NCI-H2196 (cell line): Measurements from ENCODE around the gene SLIT1.

Source experiments
- DNase-seq: peaks from one replicate; lab custom pipeline; 2025; ENCODE audit not compliant: unreplicated experiment; lab: John Stamatoyannopoulos, UW

SLIT1 gene

GRCh38 chr10:97028832-97029178 is 157.0 kb downstream of the SLIT1 start:
- DNase-seq: no peak

GRCh38 chr10:97028126-97028831 is 157.5 kb downstream of the SLIT1 start:
- no peak for DNase-seq

- DNase-seq: no peak
Measured at GRCh38 chr10:97025613-97026242, 160.0 kb downstream of the SLIT1 start.

GRCh38 chr10:97024168-97025073 is 161.3 kb downstream of the SLIT1 start:
- DNase-seq: no peak

- no peak for DNase-seq
Measured at GRCh38 chr10:97023401-97024167, 162.2 kb downstream of the SLIT1 start.

- DNase-seq: no peak
Measured at GRCh38 chr10:97022616-97023015, 163.1 kb downstream of the SLIT1 start.

GRCh38 chr10:97020452-97021400 is 165.0 kb downstream of the SLIT1 start:
- no peak for DNase-seq

GRCh38 chr10:97019213-97019844 is 166.4 kb downstream of the SLIT1 start:
- no peak for DNase-seq

- no peak for DNase-seq
Measured at GRCh38 chr10:97018251-97019212, 167.2 kb downstream of the SLIT1 start.

GRCh38 chr10:97017474-97017903 is 168.3 kb downstream of the SLIT1 start:
- DNase-seq: no peak

GRCh38 chr10:97016728-97017473 is 168.9 kb downstream of the SLIT1 start:
- DNase-seq: no peak

GRCh38 chr10:97015240-97015639 is 170.5 kb downstream of the SLIT1 start:
- DNase-seq: no peak

GRCh38 chr10:97013983-97014382 is 171.8 kb downstream of the SLIT1 start:
- DNase-seq: no peak

- DNase-seq: no peak
Measured at GRCh38 chr10:97013568-97013967, 172.2 kb downstream of the SLIT1 start.

- no peak for DNase-seq
Measured at GRCh38 chr10:97012470-97012869, 173.3 kb downstream of the SLIT1 start.

- no peak for DNase-seq
Measured at GRCh38 chr10:97011397-97011796, 174.4 kb downstream of the SLIT1 start.

- DNase-seq: no peak
Measured at GRCh38 chr10:97010695-97011206, 175.0 kb downstream of the SLIT1 start.
